ENCODE data around the gene IMPDH1. TPM values are rescaled to one million over a fixed set of nuclear protein-coding genes. Genes with fewer than 3 reads are reported as not detected.

The IMPDH1 gene
- total RNA-seq, 2 experiments from 2014 or later = 70.4 to 72.3 TPM

DNA sequence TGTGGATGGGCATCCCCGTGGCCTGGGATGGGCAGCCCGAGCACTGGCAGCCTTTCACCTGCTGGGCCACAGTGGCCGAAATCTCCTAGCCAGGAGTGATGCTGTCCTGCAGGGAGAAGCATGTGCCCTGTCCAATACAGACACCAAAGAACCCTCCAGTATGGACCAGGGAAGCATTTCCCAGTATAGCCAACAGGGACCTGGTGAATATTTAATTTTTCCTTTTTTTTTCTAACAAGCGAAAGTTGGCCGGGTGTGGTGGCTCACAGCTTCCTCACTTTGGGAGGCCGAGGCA lies 11.0 kb downstream of the IMPDH1 start:
- no peak for DNase-seq
- CTCF ChIA-PET = interaction anchor here (1.2 to 1.5 kb wide), 5 partner anchors 9 to 160 kb away, joined by 4 to 9 read pairs (median 5); partner anchors contain the start of gene IMPDH1
- Mint-ChIP-seq H3K36me3 (ENCODE audit: low read depth) (peaks cover 33% of the 10 kb centered on the region), H3K9me3 (no peaks in the 10 kb centered on the region), H3K4me3 (no peak overlapping the region), H3K4me1 (peaks cover 9% of the 10 kb centered on the region), H3K27me3 (no peaks in the 10 kb centered on the region), H3K27ac (no peak overlapping the region)
- POLR2A ChIA-PET = no interaction called here

DNA sequence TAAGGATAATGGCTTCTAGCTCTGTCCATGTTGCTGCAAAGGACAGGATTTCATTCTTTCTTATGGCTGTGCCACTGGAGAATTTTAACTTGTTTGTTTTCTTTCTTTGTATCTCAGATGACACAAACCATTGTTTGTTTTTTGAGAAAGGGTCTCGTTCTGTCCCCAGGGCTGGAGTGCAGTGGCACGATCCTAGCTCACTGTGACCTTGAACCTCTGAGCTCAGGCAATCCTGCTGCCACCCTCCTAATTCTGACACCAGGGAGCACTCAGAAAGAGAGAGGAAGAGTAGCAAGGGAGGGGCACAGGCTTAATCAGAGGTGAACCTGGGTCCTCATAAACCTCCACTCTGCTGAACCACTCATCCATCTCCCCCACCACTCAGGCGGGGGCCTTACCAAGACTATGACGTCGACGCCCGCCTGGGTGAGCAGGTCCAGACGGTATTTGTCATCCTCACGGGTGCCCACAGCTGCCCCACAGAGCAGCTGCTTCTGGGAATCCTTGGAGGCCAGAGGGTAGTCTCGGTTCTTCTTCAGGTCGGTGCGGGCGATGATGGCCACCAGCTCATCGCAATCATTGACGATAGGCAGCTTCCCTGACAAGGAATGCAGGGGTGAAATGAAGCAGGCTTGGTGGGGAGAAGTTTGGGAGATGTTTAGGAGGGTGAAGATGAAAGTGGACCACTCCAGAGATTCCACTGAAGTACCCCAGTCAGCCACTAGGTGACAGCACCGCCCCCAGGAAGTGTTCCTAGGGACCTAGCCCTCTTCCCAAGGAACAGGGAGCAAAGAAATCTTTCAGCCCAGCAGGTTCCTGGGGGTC lies 11.6 kb downstream of the IMPDH1 start:
- CTCF ChIA-PET = interaction anchor here (0.6 to 1.7 kb wide), 9 partner anchors 9 to 469 kb away, joined by 3 to 8 read pairs (median 5); no protein-coding TSS in a partner anchor
- H3K27ac Mint-ChIP-seq = no peak overlapping the region
- H3K27me3 Mint-ChIP-seq = no peaks in the 10 kb centered on the region
- H3K9me3 Mint-ChIP-seq = no peaks in the 10 kb centered on the region
- POLR2A ChIA-PET = no interaction called here
- no peak overlapping the region for H3K4me3 Mint-ChIP-seq
- peak; percentile 37 for DNase-seq
- H3K36me3 Mint-ChIP-seq (ENCODE audit: low read depth) = peaks cover 33% of the 10 kb centered on the region
- peaks cover 4% of the 10 kb centered on the region for H3K4me1 Mint-ChIP-seq

DNA sequence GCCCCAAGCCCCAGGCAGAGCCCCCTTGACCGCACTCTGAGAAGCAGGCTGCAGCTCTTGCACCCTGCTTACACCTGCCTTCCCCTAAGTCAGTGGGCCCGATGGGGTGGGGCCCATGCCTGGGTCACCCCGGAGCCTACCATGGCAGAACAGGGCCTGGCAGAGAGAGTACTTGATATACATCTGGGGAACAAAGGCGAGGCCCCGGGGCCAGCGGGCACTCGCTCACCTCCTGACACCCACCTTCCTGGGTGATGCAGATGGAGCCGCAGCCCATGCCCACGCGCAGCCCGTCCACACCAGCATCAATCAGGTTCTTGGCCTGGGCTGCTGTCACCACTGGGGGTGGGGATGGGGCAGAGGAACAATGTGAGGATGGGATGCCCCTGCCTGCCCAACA lies 13.4 kb downstream of the IMPDH1 start:
- Mint-ChIP-seq H3K4me3 (no peak overlapping the region), H3K27me3 (no peaks in the 10 kb centered on the region), H3K27ac (no peak overlapping the region), H3K4me1 (no peaks in the 10 kb centered on the region), H3K9me3 (no peaks in the 10 kb centered on the region), H3K36me3 (ENCODE audit: low read depth) (peaks cover 26% of the 10 kb centered on the region)
- POLR2A ChIA-PET = no interaction called here
- no peak for DNase-seq
- CTCF ChIA-PET = interaction anchor here (1.2 kb wide), 1 partner anchor 18 kb away, joined by 3 read pairs; no protein-coding TSS in a partner anchor

- Mint-ChIP-seq H3K4me3 (no peak overlapping the region), H3K9me3 (no peaks in the 10 kb centered on the region)
Observed at GRCh38 chr7:128395748-128396147, 14.0 kb downstream of the IMPDH1 start.

DNA sequence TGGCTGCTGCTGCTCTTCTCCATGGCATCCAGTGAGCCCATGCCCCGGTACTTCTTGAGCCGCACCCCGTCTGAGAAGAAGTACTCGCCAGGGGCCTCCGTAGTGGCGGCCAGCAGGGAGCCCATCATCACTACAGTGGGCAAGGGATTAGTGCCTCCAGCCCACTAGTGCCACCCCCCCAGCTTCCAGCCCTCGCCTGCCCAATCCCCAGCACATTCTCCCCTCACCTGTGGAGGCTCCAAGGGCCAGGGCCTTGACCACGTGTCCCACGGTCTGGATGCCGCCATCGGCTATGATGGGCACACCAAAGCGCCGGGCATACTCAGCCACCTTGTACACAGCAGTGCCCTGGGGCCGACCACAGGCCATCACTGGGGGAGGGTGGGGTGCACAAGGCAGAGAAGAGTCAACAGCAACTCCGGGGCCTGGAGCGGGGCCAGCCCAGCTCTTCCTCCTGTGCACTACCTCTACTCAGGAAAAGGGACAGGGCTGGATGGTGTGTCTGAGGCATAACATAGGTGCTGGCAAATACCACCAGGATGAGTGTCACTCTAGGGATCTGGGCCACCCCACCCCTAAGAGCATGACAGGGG lies 14.8 kb downstream of the IMPDH1 start:
- Mint-ChIP-seq H3K9me3 (no peaks in the 10 kb centered on the region), H3K27ac (no peak overlapping the region), H3K4me3 (no peak overlapping the region), H3K27me3 (no peaks in the 10 kb centered on the region), H3K4me1 (no peaks in the 10 kb centered on the region), H3K36me3 (ENCODE audit: low read depth) (peaks cover 17% of the 10 kb centered on the region)
- no peak for DNase-seq
- ChIA-PET CTCF (interaction anchor here (1.2 kb wide), 1 partner anchor 668 kb away, joined by 4 read pairs; no protein-coding TSS in a partner anchor), POLR2A (no interaction called here)

More at GRCh38 chr7:128395748-128396147, 14.0 kb downstream of the IMPDH1 start:
- Mint-ChIP-seq H3K27ac (no peak overlapping the region), H3K36me3 (ENCODE audit: low read depth) (peaks cover 20% of the 10 kb centered on the region), H3K4me1 (no peaks in the 10 kb centered on the region), H3K27me3 (no peaks in the 10 kb centered on the region)
- DNase-seq = no peak
- POLR2A ChIA-PET = no interaction called here
- CTCF ChIA-PET = no interaction called here

DNA sequence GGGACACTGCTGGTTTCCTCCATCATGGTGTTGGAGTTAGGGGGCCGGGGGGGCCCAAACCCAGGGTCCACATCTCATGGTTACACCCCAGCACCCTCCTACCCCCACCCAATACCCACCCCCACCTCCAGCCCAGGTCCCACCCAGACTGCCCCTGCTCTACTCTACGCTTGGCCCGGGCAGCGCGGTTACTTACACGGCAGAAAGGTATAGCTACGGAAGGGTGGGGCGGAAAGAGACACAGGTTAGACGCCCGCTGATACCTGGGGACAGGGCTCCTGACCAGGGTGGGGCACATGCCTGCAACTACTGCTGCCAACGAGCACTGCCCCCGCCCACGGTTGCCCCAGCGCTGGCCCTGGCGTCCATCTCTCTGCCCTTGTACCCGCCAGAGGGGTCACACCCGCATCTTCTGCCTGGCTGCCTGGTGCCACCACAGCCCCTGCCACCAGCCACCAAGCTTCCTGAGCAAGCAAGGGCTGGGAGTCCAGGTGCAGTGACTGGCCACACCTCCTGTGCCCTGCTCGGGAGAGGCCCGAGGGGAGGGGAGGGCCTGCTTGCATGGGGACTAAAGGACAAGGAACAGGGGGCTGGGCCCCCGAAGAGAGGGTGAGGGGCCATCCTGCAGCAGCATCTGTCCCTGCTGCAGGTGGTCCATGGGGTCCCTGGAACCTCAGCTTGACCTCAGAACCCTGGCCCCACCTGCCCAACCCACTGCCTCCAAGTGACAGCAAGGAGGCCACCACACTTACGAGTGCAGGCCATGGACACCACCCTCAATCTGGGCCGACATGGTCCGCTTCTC lies 16.1 kb downstream of the IMPDH1 start:
- Mint-ChIP-seq H3K9me3 (no peaks in the 10 kb centered on the region), H3K36me3 (ENCODE audit: low read depth) (peaks cover 17% of the 10 kb centered on the region), H3K27me3 (no peaks in the 10 kb centered on the region), H3K4me3 (no peak overlapping the region), H3K4me1 (no peaks in the 10 kb centered on the region), H3K27ac (no peak overlapping the region)
- POLR2A ChIA-PET = no interaction called here
- CTCF ChIA-PET = interaction anchor here (1.2 kb wide), 2 partner anchors 31 to 670 kb away, joined by 3 to 4 read pairs; no protein-coding TSS in a partner anchor
- no peak for DNase-seq

DNA sequence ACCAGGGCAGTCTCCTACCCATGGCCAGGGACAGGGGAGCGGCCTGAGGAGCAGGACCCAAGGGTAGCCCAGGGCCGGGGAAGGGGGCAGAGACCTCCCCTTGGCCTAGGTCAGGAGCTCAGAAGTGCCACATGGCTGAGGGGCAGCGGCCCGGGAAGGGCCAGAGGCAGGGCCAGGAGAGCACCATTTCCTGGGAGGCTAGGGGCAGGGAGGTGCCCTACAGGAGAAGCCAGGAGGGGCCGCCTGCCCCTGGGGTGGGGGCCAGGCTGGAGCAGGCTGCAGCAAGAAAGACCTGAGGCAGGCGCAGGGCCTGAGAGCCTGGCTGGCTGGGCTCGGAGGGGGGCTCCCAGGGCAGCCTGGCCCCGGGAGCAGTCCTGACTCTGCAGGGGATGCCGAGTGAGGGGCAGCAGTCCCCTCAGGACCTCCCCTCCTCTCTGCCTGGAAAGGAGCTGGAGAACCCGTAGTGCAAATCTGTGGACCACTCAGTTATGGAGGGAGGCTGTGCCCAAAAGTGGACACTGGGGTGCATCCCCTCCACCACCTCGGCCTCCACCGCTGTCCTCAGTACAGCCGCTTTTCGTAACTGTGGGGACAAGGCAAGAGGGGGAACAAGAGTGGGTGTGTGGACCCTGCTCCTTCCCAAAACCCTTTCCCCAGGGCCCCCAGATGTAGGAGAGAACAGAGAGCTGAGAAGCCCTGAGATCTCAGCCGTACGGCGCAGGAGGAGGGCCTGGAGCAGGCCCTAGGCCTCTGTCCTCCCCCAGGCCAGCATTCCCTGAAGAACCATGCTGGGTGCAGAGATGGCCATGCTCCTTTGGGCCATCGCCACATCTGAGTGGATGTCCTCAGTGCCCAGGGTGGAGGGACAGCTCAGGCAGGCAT lies 17.1 kb downstream of the IMPDH1 start:
- POLR2A ChIA-PET = no interaction called here
- Mint-ChIP-seq H3K4me3 (no peak overlapping the region), H3K4me1 (no peaks in the 10 kb centered on the region), H3K36me3 (ENCODE audit: low read depth) (peaks cover 11% of the 10 kb centered on the region), H3K27ac (no peak overlapping the region), H3K27me3 (no peaks in the 10 kb centered on the region), H3K9me3 (no peaks in the 10 kb centered on the region)
- CTCF ChIA-PET = interaction anchor here (0.7 kb wide), 1 partner anchor 46 kb away, joined by 3 read pairs; no protein-coding TSS in a partner anchor
- no peak for DNase-seq

GRCh38 chr7:128391805-128392204 lies 18.0 kb downstream of the IMPDH1 start:
- Mint-ChIP-seq H3K27ac (no peak overlapping the region), H3K36me3 (ENCODE audit: low read depth) (peaks cover 3% of the 10 kb centered on the region), H3K4me1 (no peaks in the 10 kb centered on the region), H3K9me3 (no peaks in the 10 kb centered on the region), H3K27me3 (no peaks in the 10 kb centered on the region), H3K4me3 (no peak overlapping the region)
- DNase-seq = no peak
- POLR2A ChIA-PET = no interaction called here
- CTCF ChIA-PET = interaction anchor here (1.3 to 1.4 kb wide), 2 partner anchors 11 to 44 kb away, joined by 7 to 8 read pairs; no protein-coding TSS in a partner anchor

GRCh38 chr7:128390871-128391565 lies 18.8 kb downstream of the IMPDH1 start:
- Mint-ChIP-seq H3K4me3 (no peak overlapping the region), H3K27me3 (no peaks in the 10 kb centered on the region), H3K27ac (no peak overlapping the region), H3K9me3 (no peaks in the 10 kb centered on the region), H3K4me1 (no peaks in the 10 kb centered on the region), H3K36me3 (ENCODE audit: low read depth) (no peaks in the 10 kb centered on the region)
- POLR2A ChIA-PET = no interaction called here
- CTCF ChIA-PET = interaction anchor here (0.5 to 1.8 kb wide), 5 partner anchors 10 to 191 kb away, joined by 3 to 8 read pairs (median 5); no protein-coding TSS in a partner anchor
- no peak for DNase-seq

GRCh38 chr7:128389618-128390329 lies 20.0 kb downstream of the IMPDH1 start:
- Mint-ChIP-seq H3K27me3 (no peaks in the 10 kb centered on the region), H3K36me3 (ENCODE audit: low read depth) (no peaks in the 10 kb centered on the region), H3K9me3 (no peaks in the 10 kb centered on the region), H3K4me3 (no peak overlapping the region), H3K27ac (peak overlapping the region; percentile 9), H3K4me1 (peaks cover 2% of the 10 kb centered on the region)
- DNase-seq = no peak
- POLR2A ChIA-PET = no interaction called here
- CTCF ChIA-PET = interaction anchor here (0.6 to 4.3 kb wide), 8 partner anchors 8 to 1779 kb away, joined by 3 to 34 read pairs (median 4); no protein-coding TSS in a partner anchor

DNA sequence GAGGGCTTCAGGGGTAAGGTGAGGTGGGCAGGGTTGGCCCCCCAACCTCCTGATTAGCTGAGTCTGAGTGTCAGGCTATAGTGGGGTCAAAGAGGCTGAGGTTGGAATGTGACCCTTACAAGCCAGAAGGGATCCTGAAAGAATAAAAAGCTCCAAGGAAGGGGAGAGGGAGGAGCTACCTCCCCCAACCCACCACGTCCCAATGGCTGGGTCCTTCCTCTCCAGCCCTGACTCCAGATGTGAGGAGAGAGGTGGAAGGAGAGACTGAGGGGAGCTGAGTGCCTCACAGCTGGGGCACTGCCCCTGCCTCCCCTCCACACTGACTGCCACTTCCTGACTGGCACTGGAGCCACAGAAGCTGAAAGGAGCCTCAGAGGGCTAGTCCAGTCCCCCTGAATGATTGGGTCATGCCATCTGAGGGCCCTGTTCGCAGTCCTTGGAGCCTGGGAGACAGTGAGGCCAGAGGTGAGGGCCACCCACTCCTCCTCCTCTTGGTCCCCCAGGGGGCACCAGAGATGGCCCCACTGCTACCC lies 20.6 kb downstream of the IMPDH1 start:
- no peaks in the 10 kb centered on the region for H3K36me3 Mint-ChIP-seq (ENCODE audit: low read depth)
- ChIA-PET POLR2A (no interaction called here), CTCF (interaction anchor here (1.1 to 4.3 kb wide), 7 partner anchors 8 to 72 kb away, joined by 3 to 34 read pairs (median 5); partner anchors contain the start of gene RBM28)
- H3K9me3 Mint-ChIP-seq = no peaks in the 10 kb centered on the region
- H3K4me3 Mint-ChIP-seq = no peak overlapping the region
- peaks cover 2% of the 10 kb centered on the region for H3K4me1 Mint-ChIP-seq
- no peak for DNase-seq
- no peaks in the 10 kb centered on the region for H3K27me3 Mint-ChIP-seq
- no peak overlapping the region for H3K27ac Mint-ChIP-seq

Data from activated CD4-positive, alpha-beta T cell treated with anti-CD3 and anti-CD28 coated beads, Interleukin-2, amount 10 ng/mL, durations not matched to agents 7 days and 5 days (primary cell).